HG02884 (cell line): Measurements from ENCODE around the gene MAZ.
A peak's percentile ranks its signal among the peaks of the same experiment; 100 is the strongest.

Experiments used
- ATAC-seq: cut with Tn5 transposase; IDR thresholded peaks from one replicate; pipeline ENCODE4 v1.9.1; 2021; ENCODE audit warnings: mild to moderate bottlenecking, moderate library complexity; ENCODE audit not compliant: unreplicated experiment

Gene MAZ

GRCh38 chr16:29809031-29809747, 2.9 kb downstream of the MAZ start:
- ATAC-seq, result no peak

DNA sequence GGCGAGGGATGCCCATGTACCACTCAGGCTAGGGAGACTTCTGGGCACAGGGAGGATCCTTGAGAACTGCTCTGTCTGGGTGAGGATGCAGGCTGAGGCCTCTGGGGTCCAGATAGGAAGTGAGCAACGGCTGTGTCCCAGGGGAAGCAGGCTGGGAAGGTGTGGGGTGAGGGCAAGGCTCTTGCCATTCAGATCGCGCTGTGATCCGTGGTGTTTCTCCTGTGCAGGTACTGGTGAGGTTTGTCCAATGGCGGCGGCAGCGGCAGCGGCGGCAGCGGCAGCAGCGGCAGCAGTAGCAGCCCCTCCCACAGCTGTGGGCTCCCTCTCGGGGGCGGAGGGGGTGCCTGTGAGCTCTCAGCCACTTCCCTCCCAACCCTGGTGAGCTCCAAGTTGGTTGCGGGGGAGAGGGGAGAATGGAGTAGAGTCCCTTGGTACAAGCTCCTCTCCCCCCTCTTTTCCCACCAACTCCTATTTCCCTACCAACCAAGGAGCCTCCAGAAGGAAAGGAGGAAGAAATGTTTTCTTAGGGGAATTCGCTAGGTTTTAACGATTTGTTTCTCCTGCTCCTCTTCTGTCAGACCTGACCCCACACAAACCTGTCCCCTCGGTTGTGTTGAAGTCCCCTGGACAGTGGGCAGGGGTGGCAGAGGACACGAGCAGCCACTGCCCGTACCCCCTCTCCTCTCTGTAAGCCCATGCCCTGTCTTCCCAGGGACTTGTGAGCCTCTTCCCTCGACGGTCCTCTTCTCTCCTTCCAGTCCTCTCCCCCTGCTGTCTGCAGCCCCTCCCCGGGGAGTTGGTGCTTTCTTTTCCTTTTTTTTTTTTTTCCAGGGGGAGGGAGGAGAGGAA, 3.7 kb downstream of the MAZ start:
- ATAC-seq, result no peak

DNA sequence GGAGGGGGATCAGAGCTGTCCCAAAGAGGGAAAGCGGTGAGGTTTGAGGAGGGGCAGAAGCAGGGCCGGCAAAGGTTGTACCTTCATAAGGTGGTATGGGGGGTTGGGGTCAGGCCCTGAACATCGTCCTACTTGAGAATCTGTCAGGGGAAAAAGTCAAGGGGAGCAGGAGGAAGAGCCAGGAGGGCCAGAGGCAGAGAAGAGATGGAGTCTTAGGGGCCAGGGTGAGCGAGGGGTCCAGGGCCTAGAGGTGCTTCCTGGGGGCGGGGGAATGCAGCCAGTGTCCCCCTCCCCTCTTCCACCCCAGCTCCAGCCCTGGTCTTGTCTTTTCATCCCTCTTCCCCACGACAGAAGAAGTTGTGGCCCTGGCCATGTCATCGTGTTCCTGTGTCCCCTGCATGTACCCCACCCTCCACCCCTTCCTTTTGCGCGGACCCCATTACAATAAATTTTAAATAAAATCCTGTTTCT, 4.4 kb downstream of the MAZ start:
- no peak for ATAC-seq

DNA sequence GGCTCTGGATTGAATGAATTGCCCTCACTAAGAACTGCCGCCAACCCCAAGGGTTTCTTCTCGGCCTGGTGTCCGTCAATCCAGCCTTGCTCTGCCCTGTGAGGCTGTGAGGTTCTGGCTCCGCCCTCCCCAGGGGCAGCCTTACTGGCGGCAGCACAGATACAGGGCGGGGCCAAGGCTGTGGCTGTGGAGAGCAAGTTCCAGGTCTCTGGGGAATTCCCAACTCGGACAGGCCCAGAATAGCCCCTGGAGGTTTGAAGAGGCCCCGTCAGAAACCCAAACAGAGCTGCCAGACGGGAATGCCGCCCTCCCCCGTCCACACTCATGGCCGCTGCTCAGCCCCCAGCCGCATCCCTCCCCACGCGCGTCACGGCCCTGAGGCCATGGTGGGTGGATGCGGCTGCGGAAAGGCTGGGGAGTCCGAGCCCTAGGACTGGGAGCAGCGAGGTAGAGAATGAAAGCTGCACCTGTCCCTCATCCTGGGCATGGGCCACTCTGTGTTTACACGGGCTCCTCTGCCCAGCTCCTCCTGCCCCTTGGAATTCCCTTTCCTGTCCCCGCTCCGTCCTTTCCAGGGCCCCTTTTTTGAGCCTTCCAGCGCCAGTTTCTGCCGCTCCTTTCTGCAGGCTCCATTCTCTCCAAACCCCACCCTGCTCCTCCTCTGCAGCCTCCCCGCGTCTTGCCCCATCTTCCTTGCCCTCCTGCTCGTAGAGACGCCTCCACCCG, 5.0 kb downstream of the MAZ start:
- peak; percentile 36 for ATAC-seq

DNA sequence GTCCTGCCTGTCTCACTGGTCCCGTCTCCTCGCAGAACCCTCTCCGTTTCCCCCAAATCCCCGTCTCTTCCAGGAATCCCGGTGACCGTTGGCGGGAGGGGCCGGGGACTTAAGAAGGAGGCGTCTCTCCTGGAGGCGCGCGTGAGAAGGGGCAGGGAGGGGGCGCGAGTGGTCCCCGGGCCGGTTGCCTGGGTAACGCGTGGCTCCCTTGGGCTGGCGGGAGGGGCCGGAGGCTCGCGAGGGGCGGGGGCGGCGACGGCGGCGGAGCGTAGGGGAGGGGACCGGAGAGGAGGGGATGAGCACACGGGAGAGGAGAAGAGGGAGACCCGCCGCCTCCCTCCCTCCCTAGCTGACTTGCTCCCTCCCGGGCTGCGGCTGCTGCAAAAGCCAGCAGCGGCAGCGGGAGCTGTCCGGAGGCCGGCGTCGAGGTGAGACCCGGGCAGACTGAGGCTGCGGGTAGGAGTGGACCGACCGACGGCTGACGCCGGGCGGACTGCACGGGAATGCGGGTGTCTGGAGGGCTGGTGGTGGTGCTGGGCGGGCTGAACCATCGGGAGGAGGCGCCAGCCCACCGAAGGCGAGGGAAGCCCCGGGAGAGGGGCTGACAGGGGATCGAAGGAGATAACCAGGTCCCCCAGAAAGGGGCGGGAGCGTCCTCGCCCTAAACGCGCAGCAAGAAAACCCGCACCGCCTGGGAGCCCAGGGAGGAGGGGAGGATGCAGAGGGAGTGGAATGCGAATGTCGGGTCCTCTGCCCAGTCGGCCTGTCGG, 5.8 kb downstream of the MAZ start, which contains the start of gene PRRT2:
PRRT2 (plus strand) TSS at position 298 of the 770 bp plus-strand sequence. CDS start 862 bp downstream, outside the sequence.
- no peak for ATAC-seq

GRCh38 chr16:29812754-29813643, 6.7 kb downstream of the MAZ start:
- ATAC-seq, result no peak

- no peak for ATAC-seq
Measured at GRCh38 chr16:29813644-29814562, 7.6 kb downstream of the MAZ start.

- no peak for ATAC-seq
Measured at GRCh38 chr16:29814592-29814991, 8.3 kb downstream of the MAZ start.

DNA sequence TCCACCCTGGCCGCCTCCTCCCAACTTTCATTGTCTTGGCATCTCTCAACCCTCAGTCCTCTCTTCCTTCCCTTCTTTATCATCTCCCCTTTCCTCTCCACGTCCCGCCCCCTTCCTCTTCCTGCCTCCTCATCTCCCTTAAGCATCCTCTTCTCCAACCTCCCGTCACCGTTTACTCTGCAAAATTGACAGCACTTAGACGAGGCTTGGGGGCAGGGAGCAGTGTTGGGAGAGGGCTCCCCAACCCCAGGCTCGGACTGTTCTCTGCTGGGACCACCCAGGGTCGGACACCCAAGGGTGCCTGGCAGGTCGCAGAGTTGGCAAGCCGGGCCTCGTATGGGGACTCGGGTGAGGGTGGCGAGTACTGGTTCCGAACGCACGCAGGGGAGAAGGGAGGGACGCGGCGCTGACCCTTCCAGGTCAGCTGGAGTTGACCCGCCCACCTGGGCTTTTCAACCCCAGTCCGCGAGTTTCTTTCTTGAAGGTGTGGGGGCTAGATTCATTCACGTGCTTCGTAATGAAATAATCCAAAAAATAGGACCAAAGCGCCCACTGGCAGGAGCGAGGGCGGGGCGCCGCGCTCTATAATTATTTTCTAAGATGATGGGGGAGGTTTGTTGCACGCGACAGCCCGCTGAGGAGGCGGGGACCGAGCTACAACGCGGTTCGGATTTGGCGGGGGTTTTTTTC, 8.8 kb downstream of the MAZ start:
- ATAC-seq, result no peak

- peak; percentile 46 for ATAC-seq
Measured at GRCh38 chr16:29815793-29816693, 9.7 kb downstream of the MAZ start, which contains the start of gene PAGR1. Gene PAGR1 (plus strand): TSS chr16:29816152. CDS start chr16:29816526, 374 bp downstream.

GRCh38 chr16:29816694-29817441, 10.5 kb downstream of the MAZ start:
- peak; percentile 7 for ATAC-seq

GRCh38 chr16:29818082-29818481, 11.8 kb downstream of the MAZ start:
- ATAC-seq, result no peak

- no peak for ATAC-seq
Measured at GRCh38 chr16:29819506-29819905, 13.2 kb downstream of the MAZ start.

- ATAC-seq, result no peak
Measured at GRCh38 chr16:29820271-29820701, 14.0 kb downstream of the MAZ start, which contains the start of gene MVP. Gene MVP (plus strand): TSS chr16:29820462. CDS start chr16:29830550, 10,088 bp downstream.

GRCh38 chr16:29820730-29821642, 14.7 kb downstream of the MAZ start:
- ATAC-seq, result no peak
